ENCODE measurements around the gene KLHL36.

The KLHL36 gene

GRCh38 chr16:84699712-84700445 lies 51.6 kb downstream of the KLHL36 start, which contains the start of gene USP10:
Gene USP10, plus strand, starts transcription at chr16:84700000. Its CDS starts 91 bp downstream, at chr16:84700091.
- peak; percentile 18 for DNase-seq

- no peak for DNase-seq
Observed at GRCh38 chr16:84700446-84701300, 52.4 kb downstream of the KLHL36 start.

GRCh38 chr16:84703681-84704080 lies 55.4 kb downstream of the KLHL36 start:
- no peak for DNase-seq

- DNase-seq: no peak
Observed at GRCh38 chr16:84704253-84704652, 55.9 kb downstream of the KLHL36 start.

- no peak for DNase-seq
Observed at GRCh38 chr16:84706856-84707255, 58.5 kb downstream of the KLHL36 start.

GRCh38 chr16:84709609-84710008 lies 61.3 kb downstream of the KLHL36 start:
- no peak for DNase-seq

- no peak for DNase-seq
Observed at GRCh38 chr16:84710686-84711085, 62.4 kb downstream of the KLHL36 start.

All from NCI-H2107 (cell line).